Stimulated activated CD8-positive, alpha-beta memory T cell treated with anti-CD3 and anti-CD28 coated beads, Interleukin-2, amount 100 ng/mL, for 1 hour (primary cell): Measurements from ENCODE around the gene GRID2.
"Not testable (repeated sequence)": the region's sequence is repeated elsewhere in the genome, so short reads cannot be mapped to it uniquely, and the experiment has no call there.

Source experiments
- DNase-seq, 2 donors: peaks; one replicate each; pipeline ENCODE4 v3.0.0-alpha.2; 2020; ENCODE audit warnings: low read depth in 2 of 2

The GRID2 gene

GRCh38 chr4:92438722-92439121 lies 135.0 kb downstream of the GRID2 start:
- not testable (repeated sequence) for DNase-seq

GRCh38 chr4:92442131-92442530 lies 138.4 kb downstream of the GRID2 start:
- DNase-seq = not testable (repeated sequence)

- DNase-seq = not testable (repeated sequence)
These were observed 140.5 kb downstream of the GRID2 start for GRCh38 chr4:92444143-92444843.

- DNase-seq = no peak
These were observed 141.4 kb downstream of the GRID2 start for GRCh38 chr4:92445127-92445526.

GRCh38 chr4:92447255-92447905 lies 143.6 kb downstream of the GRID2 start:
- DNase-seq = no peak

GRCh38 chr4:92448176-92448575 lies 144.4 kb downstream of the GRID2 start:
- not testable (repeated sequence) for DNase-seq

- no peak for DNase-seq
These were observed 146.9 kb downstream of the GRID2 start for GRCh38 chr4:92450694-92451093.

GRCh38 chr4:92451782-92452181 lies 148.0 kb downstream of the GRID2 start:
- DNase-seq = no peak

GRCh38 chr4:92452383-92452782 lies 148.6 kb downstream of the GRID2 start:
- not testable (repeated sequence) for DNase-seq

- DNase-seq = no peak
These were observed 151.6 kb downstream of the GRID2 start for GRCh38 chr4:92455329-92455839.

GRCh38 chr4:92455951-92456350 lies 152.2 kb downstream of the GRID2 start:
- DNase-seq = no peak

GRCh38 chr4:92461732-92462131 lies 158.0 kb downstream of the GRID2 start:
- no peak for DNase-seq

GRCh38 chr4:92477298-92477697 lies 173.5 kb downstream of the GRID2 start:
- DNase-seq = no peak

- DNase-seq = no peak
These were observed 179.6 kb downstream of the GRID2 start for GRCh38 chr4:92483341-92483740.

- DNase-seq = no peak
These were observed 184.7 kb downstream of the GRID2 start for GRCh38 chr4:92488496-92488895.

GRCh38 chr4:92497141-92497540 lies 193.4 kb downstream of the GRID2 start:
- DNase-seq = no peak

- DNase-seq = no peak
These were observed 197.7 kb downstream of the GRID2 start for GRCh38 chr4:92501456-92501855.

- no peak for DNase-seq
These were observed 203.2 kb downstream of the GRID2 start for GRCh38 chr4:92506933-92507332.

- no peak for DNase-seq
These were observed 210.9 kb downstream of the GRID2 start for GRCh38 chr4:92514627-92515026.

GRCh38 chr4:92516450-92516849 lies 212.7 kb downstream of the GRID2 start:
- DNase-seq = no peak

- no peak for DNase-seq
These were observed 216.0 kb downstream of the GRID2 start for GRCh38 chr4:92519727-92520126.

- DNase-seq = no peak
These were observed 216.8 kb downstream of the GRID2 start for GRCh38 chr4:92520563-92520962.

GRCh38 chr4:92521941-92522340 lies 218.2 kb downstream of the GRID2 start:
- no peak for DNase-seq
